Gastrocnemius medialis (tissue), 4 donors: ENCODE measurements around the gene SLC18A3.

Experiments
- POLR2A ChIP-seq, 2 donors: fragments of 450-650 bp; IDR thresholded peaks; one replicate each; pipeline ENCODE4 v1.6.1; 2017; ENCODE audit warnings: antibody characterized with exemption in 2 of 2, mild to moderate bottlenecking in 2 of 2, moderate library complexity in 2 of 2
- TF ChIP-seq, protein P1 (sequence below), 5 experiments: fragments of 450-650 bp in 3 of 5; fragments of 200-600 bp in 2 of 5; sonication (generic) in 2 of 5; IDR thresholded peaks in 4 of 5; conservative IDR thresholded peaks in 1 of 5; 1 replicate in 4 of 5; 2 replicates in 1 of 5; pipeline ENCODE4 v1.5.1; 2016 to 2019; ENCODE audit warnings: antibody characterized with exemption in 5 of 5, mild to moderate bottlenecking in 3 of 5, moderate library complexity in 3 of 5

- no peak for TF ChIP-seq POLR2A (IDR thresholded peaks at IDR 0.05)
- TF ChIP-seq, protein P1, sequence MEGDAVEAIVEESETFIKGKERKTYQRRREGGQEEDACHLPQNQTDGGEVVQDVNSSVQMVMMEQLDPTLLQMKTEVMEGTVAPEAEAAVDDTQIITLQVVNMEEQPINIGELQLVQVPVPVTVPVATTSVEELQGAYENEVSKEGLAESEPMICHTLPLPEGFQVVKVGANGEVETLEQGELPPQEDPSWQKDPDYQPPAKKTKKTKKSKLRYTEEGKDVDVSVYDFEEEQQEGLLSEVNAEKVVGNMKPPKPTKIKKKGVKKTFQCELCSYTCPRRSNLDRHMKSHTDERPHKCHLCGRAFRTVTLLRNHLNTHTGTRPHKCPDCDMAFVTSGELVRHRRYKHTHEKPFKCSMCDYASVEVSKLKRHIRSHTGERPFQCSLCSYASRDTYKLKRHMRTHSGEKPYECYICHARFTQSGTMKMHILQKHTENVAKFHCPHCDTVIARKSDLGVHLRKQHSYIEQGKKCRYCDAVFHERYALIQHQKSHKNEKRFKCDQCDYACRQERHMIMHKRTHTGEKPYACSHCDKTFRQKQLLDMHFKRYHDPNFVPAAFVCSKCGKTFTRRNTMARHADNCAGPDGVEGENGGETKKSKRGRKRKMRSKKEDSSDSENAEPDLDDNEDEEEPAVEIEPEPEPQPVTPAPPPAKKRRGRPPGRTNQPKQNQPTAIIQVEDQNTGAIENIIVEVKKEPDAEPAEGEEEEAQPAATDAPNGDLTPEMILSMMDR (IDR thresholded peaks at IDR 0.05 in 4 of 5, conservative IDR thresholded peaks at IDR 0.05 in 1 of 5): no peak
Observed at GRCh38 chr10:49654036-49654693, 44.1 kb downstream of the SLC18A3 start.
